ENCODE measurements around the gene ZNF107. TPM values are rescaled to one million over a fixed set of nuclear protein-coding genes. Genes with fewer than 3 reads are reported as not detected.
"Not testable (repeated sequence)": the region's sequence is repeated elsewhere in the genome, so short reads cannot be mapped to it uniquely, and the experiment has no call there.

Gene ZNF107
- total and polyA plus RNA-seq, 3 donors from 2014 or later, result 2.4 to 9.4 (median 5.6) TPM

DNA sequence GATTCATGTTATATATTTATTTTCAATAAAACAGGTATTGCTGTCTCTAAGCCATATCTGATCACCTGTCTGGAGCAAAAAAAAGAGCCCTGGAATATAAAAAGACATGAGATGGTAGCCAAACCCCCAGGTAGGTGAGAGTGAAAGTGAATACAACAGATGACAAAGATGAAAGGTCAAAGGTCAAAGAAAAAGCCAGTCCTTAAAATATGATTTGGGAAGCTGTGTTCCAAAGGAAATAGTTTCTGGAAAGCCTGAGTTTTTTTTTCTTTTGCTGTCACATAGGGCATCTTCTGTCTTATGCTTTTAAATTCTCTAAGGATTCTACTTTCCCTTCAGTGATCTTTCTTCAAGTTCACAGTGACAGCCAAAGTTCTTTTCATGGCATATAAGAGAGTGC, 25.9 kb downstream of the ZNF107 start:
- intact Hi-C loops (cut with DNase I; ENCODE audit: low total_unique reads), result no loop called here
- Histone ChIP-seq H3K4me1 (no peaks in the 10 kb centered on the region), H3K9me3 (no peaks in the 10 kb centered on the region), H3K36me3 (ENCODE audit: low read depth, missing control alignments) (no peaks in the 10 kb centered on the region), H3K4me3 (no peak overlapping the region), H3K27ac (no peak overlapping the region), H3K27me3 (no peaks in the 10 kb centered on the region)
- DNase-seq, result no peak
- no peak for TF ChIP-seq POLR2A (IDR thresholded peaks at IDR 0.05)
- TF ChIP-seq, protein P1, sequence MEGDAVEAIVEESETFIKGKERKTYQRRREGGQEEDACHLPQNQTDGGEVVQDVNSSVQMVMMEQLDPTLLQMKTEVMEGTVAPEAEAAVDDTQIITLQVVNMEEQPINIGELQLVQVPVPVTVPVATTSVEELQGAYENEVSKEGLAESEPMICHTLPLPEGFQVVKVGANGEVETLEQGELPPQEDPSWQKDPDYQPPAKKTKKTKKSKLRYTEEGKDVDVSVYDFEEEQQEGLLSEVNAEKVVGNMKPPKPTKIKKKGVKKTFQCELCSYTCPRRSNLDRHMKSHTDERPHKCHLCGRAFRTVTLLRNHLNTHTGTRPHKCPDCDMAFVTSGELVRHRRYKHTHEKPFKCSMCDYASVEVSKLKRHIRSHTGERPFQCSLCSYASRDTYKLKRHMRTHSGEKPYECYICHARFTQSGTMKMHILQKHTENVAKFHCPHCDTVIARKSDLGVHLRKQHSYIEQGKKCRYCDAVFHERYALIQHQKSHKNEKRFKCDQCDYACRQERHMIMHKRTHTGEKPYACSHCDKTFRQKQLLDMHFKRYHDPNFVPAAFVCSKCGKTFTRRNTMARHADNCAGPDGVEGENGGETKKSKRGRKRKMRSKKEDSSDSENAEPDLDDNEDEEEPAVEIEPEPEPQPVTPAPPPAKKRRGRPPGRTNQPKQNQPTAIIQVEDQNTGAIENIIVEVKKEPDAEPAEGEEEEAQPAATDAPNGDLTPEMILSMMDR (IDR thresholded peaks at IDR 0.05), result no peak

DNA sequence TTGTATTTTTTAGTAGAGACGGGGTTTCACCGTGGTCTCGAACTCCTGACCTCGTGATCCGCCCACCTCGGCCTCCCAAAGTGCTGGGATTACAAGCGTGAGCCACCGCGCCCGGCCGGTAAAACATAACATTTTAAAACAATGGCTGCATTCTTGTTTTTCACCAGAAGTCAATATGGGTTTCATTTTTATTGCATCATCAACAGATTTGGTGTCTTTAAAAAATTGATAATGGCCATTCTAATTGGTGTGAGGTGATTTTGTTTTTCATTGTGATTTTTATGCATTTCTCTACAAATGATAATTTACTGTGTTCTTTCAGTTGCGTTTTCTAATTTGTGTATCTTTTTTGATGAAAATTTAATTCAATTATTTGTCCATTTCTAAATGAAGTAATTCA, 31.9 kb downstream of the ZNF107 start:
- intact Hi-C loops (cut with DNase I; ENCODE audit: low total_unique reads); H3K36me3 ChIP-seq (ENCODE audit: low read depth, missing control alignments); H3K27ac ChIP-seq; H3K27me3 ChIP-seq; H3K4me1 ChIP-seq; H3K4me3 ChIP-seq; H3K9me3 ChIP-seq; DNase-seq: not testable (repeated sequence)
- 63 to 82% methylated on average over 12 of the region's 12 CpGs for WGBS, 2 donors

DNA sequence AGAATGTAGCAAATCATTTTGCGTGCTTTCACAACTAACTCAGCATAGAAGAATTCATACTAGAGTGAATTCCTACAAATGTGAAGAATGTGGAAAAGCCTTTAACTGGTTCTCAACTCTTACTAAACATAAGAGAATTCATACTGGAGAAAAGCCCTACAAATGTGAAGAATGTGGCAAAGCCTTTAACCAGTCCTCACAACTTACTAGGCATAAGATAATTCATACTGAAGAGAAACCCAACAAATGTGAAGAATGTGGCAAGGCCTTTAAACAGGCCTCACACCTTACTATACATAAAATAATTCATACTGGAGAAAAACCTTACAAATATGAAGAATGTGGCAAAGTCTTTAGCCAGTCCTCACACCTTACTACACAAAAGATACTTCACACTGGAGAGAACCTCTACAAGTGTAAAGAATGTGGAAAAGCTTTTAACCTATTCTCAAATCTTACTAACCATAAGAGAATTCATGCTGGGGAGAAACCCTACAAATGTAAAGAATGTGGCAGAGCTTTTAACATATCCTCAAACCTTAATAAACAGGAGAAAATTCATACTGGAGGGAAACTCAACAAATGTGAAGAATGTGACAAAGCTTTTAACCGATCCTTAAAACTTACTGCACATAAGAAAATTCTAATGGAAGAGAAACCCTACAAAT, 40.8 kb downstream of the ZNF107 start:
- intact Hi-C loops (cut with DNase I; ENCODE audit: low total_unique reads), result no loop called here
- no peak overlapping the region for H3K27ac ChIP-seq
- H3K36me3 ChIP-seq (ENCODE audit: low read depth, missing control alignments), result no peaks in the 10 kb centered on the region
- no peaks in the 10 kb centered on the region for H3K4me1 ChIP-seq
- H3K9me3 ChIP-seq, result no peaks in the 10 kb centered on the region
- H3K4me3 ChIP-seq, result no peak overlapping the region
- H3K27me3 ChIP-seq, result no peaks in the 10 kb centered on the region
- no peak for TF ChIP-seq POLR2A (IDR thresholded peaks at IDR 0.05)
- TF ChIP-seq, protein P1 (IDR thresholded peaks at IDR 0.05), result no peak
- WGBS, 2 donors, result 97 to 100% methylated on average over 2 of the region's 2 CpGs
- no peak for DNase-seq

DNA sequence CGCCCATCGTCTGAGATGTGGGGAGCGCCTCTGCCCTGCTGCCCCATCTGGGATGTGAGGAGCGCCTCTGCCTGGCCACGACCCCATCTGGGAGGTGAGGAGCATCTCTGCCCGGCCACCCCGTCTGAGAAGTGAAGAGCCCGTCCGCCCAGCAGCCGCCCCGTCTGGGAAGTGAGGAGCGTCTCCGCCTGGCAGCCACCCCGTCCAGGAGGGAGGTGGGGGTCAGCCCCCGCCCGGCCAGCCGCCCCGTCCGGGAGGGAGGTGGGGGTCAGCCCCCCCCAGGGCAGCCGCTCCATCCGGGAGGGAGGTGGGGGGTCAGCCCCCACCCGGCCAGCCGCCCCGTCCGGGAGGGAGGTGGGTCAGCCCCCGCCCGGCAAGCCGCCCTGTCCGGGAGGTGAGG, 52.0 kb downstream of the ZNF107 start:
- H3K36me3 ChIP-seq (ENCODE audit: low read depth, missing control alignments); H3K4me1 ChIP-seq; H3K4me3 ChIP-seq; H3K9me3 ChIP-seq; H3K27me3 ChIP-seq; H3K27ac ChIP-seq; intact Hi-C loops (cut with DNase I; ENCODE audit: low total_unique reads); DNase-seq: not testable (repeated sequence)
- 95% methylated on average over 27 of the region's 29 CpGs; no CpG with 5 or more reads in 1 of the 2 donors for WGBS, 2 donors

DNA sequence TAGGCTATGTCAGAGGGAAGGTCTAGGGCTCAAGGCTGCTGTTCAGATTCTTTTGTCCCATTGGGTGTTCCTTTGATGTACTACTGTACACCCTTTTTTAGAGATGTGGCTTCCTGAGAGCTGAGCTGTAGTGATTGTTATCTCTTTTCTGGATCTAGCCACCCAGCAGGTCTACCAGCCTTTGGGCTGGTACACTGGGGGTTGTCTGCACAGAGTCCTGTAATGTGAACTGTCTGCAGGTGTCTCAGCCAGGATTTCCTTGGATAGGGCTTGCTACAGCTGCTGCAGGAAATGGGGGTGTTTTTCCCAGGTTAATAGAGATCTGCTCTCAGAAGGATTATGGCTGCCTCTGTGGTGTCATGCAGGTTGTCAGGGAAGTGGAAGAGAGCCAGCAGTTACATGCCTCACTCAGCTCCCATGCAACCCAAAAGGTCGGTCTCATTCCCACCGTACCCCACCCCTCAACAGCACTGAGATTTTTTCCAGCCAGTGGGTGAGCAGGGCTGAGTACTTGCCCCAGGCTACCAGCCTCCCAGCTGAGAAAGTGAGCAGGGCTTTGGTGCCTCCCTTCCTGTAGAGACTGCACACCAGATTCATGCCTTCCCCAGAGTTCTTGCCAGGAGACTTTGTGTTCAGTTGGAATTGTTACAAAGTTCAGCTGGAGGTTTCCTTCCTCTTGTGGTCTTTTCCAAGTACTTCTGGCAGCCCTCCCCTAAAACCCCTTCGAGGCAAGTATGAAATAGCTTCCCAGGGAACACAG, 63.3 kb downstream of the ZNF107 start:
- H3K4me1 ChIP-seq, result no peaks in the 10 kb centered on the region
- no peak overlapping the region for H3K4me3 ChIP-seq
- no peak for DNase-seq
- no peak overlapping the region for H3K27ac ChIP-seq
- H3K27me3 ChIP-seq, result no peaks in the 10 kb centered on the region
- TF ChIP-seq POLR2A (IDR thresholded peaks at IDR 0.05), result no peak
- TF ChIP-seq, protein P1 (IDR thresholded peaks at IDR 0.05), result no peak
- intact Hi-C loops (cut with DNase I; ENCODE audit: low total_unique reads), result no loop called here
- WGBS, 2 donors, result 76 to 79% methylated on average over 3 of the region's 3 CpGs
- no peaks in the 10 kb centered on the region for H3K36me3 ChIP-seq (ENCODE audit: low read depth, missing control alignments)
- H3K9me3 ChIP-seq, result no peaks in the 10 kb centered on the region

Measured in testis (tissue), 3 donors.